OCI-LY7 (cell line): ENCODE results near the gene TNFRSF8. TPM values are rescaled to one million over a fixed set of nuclear protein-coding genes. Genes with fewer than 3 reads are reported as not detected.

Experiments used
- BruUV-seq: library from RNA; stranded (reverse); fragments of 400-500 nt; replicated peaks from 2 replicates; lab custom pipeline; 2021; lab: Mats Ljungman, UMichigan
- CTCF ChIA-PET: fragments of 300-600 bp; sonication (Branson Sonifier 250); formaldehyde crosslinking; loops from one replicate; lab custom pipeline; 2022; ENCODE audit warnings: antibody characterized with exemption; ENCODE audit not compliant: unreplicated experiment; lab: Charles Lee
- POLR2A ChIA-PET: fragments of 300-600 bp; sonication (Branson Sonifier 250); formaldehyde crosslinking; loops from one replicate; lab custom pipeline; 2022; ENCODE audit warnings: antibody characterized with exemption; lab: Charles Lee
- DNase-seq: peaks from one replicate; pipeline ENCODE4 v3.0.0-alpha.2; 2015; ENCODE audit warnings: low spot score
- H2AFZ ChIP-seq: fragments of 200-600 bp; sonication (generic), shearing (Covaris generic); 2 replicates; pipeline ENCODE4 v1.6.1; 2014; ENCODE audit warnings: mild to moderate bottlenecking, antibody characterized with exemption, low read length, moderate library complexity
- H3K27ac ChIP-seq: fragments of 200-600 bp; sonication (generic); 2 replicates; pipeline ENCODE4 v1.5.1; 2014; ENCODE audit warnings: mixed run types, low read depth, mild to moderate bottlenecking, moderate library complexity, low read length, inconsistent platforms; ENCODE audit not compliant: poor library complexity, severe bottlenecking
- H3K36me3 ChIP-seq: fragments of 200-600 bp; sonication (generic); 2 replicates; pipeline ENCODE4 v1.6.1; 2014; ENCODE audit warnings: mild to moderate bottlenecking, antibody characterized with exemption, low read length, moderate library complexity, mixed read lengths; ENCODE audit not compliant: insufficient read depth
- H3K4me1 ChIP-seq: fragments of 200-600 bp; sonication (generic); 2 replicates; pipeline ENCODE4 v1.5.1; 2014; ENCODE audit warnings: mild to moderate bottlenecking, low read length; ENCODE audit not compliant: insufficient read depth, poor library complexity, severe bottlenecking
- H3K4me2 ChIP-seq: fragments of 200-600 bp; sonication (generic); 2 replicates; pipeline ENCODE4 v1.6.1; 2014; ENCODE audit warnings: mild to moderate bottlenecking, low read length
- H3K4me3 ChIP-seq: fragments of 200-600 bp; sonication (generic); 2 replicates; pipeline ENCODE4 v1.5.1; 2014; ENCODE audit warnings: mild to moderate bottlenecking, low read depth, low read length; ENCODE audit not compliant: poor library complexity, severe bottlenecking
- H3K79me2 ChIP-seq: fragments of 200-600 bp; sonication (generic); 2 replicates; pipeline ENCODE4 v1.6.1; 2016; ENCODE audit warnings: low read depth, mild to moderate bottlenecking, low read length, moderate library complexity, mixed read lengths; ENCODE audit not compliant: insufficient read depth
- H3K9me2 ChIP-seq: fragments of 200-600 bp; sonication (generic); 2 replicates; pipeline ENCODE4 v1.6.1; 2016; ENCODE audit warnings: mild to moderate bottlenecking, low read length, mixed read lengths; ENCODE audit not compliant: insufficient read depth
- H3K9me3 ChIP-seq: fragments of 200-600 bp; sonication (generic); 2 replicates; pipeline ENCODE4 v1.6.1; 2014; ENCODE audit warnings: mild to moderate bottlenecking, mixed run types, low read length, mixed read lengths
- H4K20me1 ChIP-seq: fragments of 200-600 bp; sonication (generic); 2 replicates; pipeline ENCODE4 v1.6.1; 2014; ENCODE audit warnings: mild to moderate bottlenecking, antibody characterized with exemption, low read length, moderate library complexity, mixed read lengths; ENCODE audit not compliant: insufficient read depth
- CTCF ChIP-seq: fragments of 200-600 bp; sonication (generic); conservative IDR thresholded peaks from 2 replicates; pipeline ENCODE4 v1.5.1; 2014; ENCODE audit warnings: mild to moderate bottlenecking, antibody characterized with exemption, low read length, moderate library complexity, mixed read lengths
- EZH2phosphoT487 ChIP-seq: fragments of 200-600 bp; sonication (generic); IDR thresholded peaks from 2 replicates; pipeline ENCODE4 v1.6.1; 2018; ENCODE audit warnings: low read depth, borderline replicate concordance, mild to moderate bottlenecking, mixed run types, antibody characterized with exemption, low read length, moderate library complexity, mixed read lengths
- intact Hi-C: fragments of 100-400 bp; cut with micrococcal nuclease; formaldehyde crosslinking; loops from one replicate; pipeline ENCODE4 v1.10.0; 2022; ENCODE audit not compliant: unreplicated experiment
- total RNA-seq, 2 experiments: library from RNA; depleted of rRNA in 1 of 2; stranded (reverse); fragments of >200 nt in 1 of 2; shearing (Covaris generic) in 1 of 2; gene quantifications; 2 replicates each; pipeline ENCODE4 v1.2.3, GENCODE V29; 2014 to 2022

The TNFRSF8 gene
- total RNA-seq, 2 experiments from 2014 or later = 0.29 TPM; not detected in 1

- intact Hi-C loops = no loop called here
- Histone ChIP-seq H3K4me2 (no peak overlapping the region), H2AFZ (no peak overlapping the region), H3K9me2 (no peaks in the 10 kb centered on the region), H4K20me1 (no peaks in the 10 kb centered on the region), H3K36me3 (no peaks in the 10 kb centered on the region), H3K9me3 (no peaks in the 10 kb centered on the region), H3K4me1 (no peaks in the 10 kb centered on the region), H3K4me3 (no peak overlapping the region), H3K27ac (no peak overlapping the region), H3K79me2 (no peaks in the 10 kb centered on the region)
- no peak for DNase-seq
- ChIA-PET POLR2A (interaction anchor here (0.6 kb wide), 2 partner anchors 10 to 156 kb away, joined by 3 read pairs; no protein-coding TSS in a partner anchor), CTCF (no interaction called here)
- TF ChIP-seq EZH2phosphoT487 (no peak), CTCF (no peak)
- BruUV-seq = no TSS peak
Observed at GRCh38 chr1:12135612-12136011, 72.5 kb downstream of the TNFRSF8 start.

- H2AFZ ChIP-seq = no peak overlapping the region
- H3K27ac ChIP-seq = no peak overlapping the region
- no peaks in the 10 kb centered on the region for H3K9me2 ChIP-seq
- H3K4me2 ChIP-seq = no peak overlapping the region
- H3K9me3 ChIP-seq = no peaks in the 10 kb centered on the region
- H3K36me3 ChIP-seq = no peaks in the 10 kb centered on the region
- no peaks in the 10 kb centered on the region for H3K79me2 ChIP-seq
- no peak overlapping the region for H3K4me3 ChIP-seq
- intact Hi-C loops = no loop called here
- no peak for DNase-seq
- POLR2A ChIA-PET = interaction anchor here (0.7 to 3.6 kb wide), 4 partner anchors 9 to 57 kb away, joined by 3 to 22 read pairs (median 5); no protein-coding TSS in a partner anchor
- no peaks in the 10 kb centered on the region for H4K20me1 ChIP-seq
- CTCF ChIA-PET = no interaction called here
- BruUV-seq = no TSS peak
- H3K4me1 ChIP-seq = no peaks in the 10 kb centered on the region
- TF ChIP-seq CTCF = no peak
- no peak for TF ChIP-seq EZH2phosphoT487
Observed at GRCh38 chr1:12136916-12137610, 74.0 kb downstream of the TNFRSF8 start.
